Stimulated activated naive CD4-positive, alpha-beta T cell treated with Interleukin-2 at 50 U/mL for 16 hours (primary cell): ENCODE results near the gene MYH9.
A peak's percentile ranks its signal among the peaks of the same experiment; 100 is the strongest.

Source experiments
- DNase-seq: peaks from one replicate; lab custom pipeline; 2025; lab: John Stamatoyannopoulos, UW

MYH9 gene

DNA sequence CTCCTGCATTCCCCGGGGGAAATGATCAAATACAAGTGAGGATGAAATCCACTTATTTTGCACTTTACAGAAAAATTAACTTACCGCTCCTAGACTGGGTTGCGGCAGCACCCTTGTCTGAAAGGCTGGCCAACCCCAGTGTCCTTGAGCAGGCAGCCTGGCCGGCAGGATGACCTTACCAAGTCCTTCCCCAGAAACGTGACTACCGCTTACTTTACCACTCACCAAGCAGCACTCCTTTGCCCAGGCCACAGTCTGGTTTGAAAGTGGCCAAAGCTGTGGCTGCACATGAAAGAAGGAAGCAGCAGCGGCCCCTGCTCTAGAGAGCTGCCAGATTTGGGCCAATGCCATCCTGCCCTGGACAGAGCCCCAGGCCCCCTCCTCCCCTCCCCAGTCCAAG, 20.3 kb downstream of the MYH9 start:
- DNase-seq: no peak

DNA sequence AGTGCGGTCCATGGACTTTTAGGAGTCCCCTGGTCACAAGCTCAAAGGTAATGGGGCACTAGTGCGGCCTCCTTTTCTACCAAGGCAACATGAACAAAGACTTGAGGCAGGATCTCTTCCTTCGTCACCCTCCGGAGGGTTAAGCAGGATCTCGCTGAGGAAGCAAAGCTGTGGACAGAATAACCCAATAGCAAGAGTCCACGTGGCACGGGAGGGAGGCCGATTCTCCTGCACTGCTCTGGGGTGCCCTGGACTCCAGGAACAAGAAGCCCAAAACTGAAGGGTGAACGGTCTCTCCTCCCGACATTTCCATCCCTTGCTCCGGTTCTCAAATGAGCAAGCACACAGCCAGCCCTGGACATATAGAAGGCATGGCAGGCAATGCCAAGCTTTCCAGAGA, 20.7 kb downstream of the MYH9 start:
- no peak for DNase-seq

DNA sequence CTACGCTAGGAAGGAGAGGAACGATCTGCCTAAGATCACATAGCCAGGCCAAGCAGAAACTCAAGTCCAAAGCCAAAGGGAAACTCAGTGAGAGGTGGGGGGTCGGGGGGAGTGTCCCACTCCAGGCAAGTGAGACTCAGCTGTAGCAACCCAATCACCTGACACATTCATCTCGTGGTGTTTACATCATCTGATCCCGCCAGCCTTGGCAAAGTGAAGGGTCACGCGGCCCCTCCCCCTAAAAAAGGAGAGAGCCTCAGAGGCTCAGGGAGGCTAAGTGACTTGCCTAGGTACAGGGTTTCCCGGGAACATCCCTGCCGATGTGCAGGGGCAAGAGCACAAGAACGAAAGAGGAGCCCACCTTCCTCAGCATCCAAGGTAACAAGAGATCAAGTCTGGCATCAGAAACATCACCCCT, 21.5 kb downstream of the MYH9 start:
- no peak for DNase-seq

DNA sequence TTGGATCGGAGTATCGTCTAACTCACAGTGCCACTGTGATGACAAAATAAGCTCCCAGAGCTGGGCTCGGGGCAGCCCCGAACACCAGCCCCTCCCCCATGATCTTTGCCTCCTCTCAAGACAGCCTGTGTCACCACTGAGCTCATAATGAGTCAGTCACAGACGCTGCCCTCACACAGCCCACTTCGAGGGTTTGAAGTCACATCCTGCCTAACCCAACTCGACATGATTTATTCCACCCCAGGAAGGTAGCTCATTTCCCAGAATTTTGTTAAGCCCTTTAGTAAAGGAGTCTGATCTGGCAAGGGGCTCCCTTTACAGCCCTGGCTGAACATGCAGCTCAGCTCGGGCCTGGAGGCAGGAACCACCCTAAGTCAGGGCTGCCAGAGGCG, 22.8 kb downstream of the MYH9 start:
- DNase-seq: peak; percentile 92

DNA sequence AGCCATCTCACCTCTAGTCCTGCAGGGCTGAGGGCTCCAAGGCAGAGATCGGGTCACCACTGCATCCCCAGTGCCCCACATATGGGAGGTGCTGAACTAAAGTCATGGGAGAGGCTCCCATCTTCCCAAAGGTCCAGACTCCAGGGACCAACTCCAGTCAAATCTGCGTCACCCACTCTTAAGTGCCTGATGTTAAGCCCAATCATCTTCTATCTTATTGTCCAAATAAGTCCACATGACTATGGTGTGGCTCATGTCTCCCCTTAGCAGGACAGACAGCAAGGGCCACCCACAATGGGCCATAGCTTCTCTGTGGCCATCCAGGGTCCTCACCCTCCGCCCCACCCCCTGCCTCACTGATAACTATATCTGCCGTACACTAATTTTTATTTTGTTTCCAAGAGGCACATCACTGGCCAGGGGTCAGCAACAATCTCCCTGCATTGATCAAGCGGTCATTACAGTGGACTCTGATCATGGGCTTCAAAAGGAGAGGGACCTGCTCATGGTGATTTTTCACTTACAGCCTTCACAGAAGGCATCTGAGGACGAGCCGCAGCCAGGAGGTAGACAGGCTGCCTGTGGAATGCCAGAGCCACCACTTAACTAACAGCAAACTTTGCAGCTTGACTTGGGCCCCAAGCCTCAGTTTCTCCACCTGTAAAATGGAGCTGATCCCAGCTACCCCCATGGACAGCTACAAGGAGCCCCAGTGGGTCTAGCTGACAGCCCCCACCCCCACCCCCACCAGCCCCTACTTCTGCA, 23.3 kb downstream of the MYH9 start:
- no peak for DNase-seq

DNA sequence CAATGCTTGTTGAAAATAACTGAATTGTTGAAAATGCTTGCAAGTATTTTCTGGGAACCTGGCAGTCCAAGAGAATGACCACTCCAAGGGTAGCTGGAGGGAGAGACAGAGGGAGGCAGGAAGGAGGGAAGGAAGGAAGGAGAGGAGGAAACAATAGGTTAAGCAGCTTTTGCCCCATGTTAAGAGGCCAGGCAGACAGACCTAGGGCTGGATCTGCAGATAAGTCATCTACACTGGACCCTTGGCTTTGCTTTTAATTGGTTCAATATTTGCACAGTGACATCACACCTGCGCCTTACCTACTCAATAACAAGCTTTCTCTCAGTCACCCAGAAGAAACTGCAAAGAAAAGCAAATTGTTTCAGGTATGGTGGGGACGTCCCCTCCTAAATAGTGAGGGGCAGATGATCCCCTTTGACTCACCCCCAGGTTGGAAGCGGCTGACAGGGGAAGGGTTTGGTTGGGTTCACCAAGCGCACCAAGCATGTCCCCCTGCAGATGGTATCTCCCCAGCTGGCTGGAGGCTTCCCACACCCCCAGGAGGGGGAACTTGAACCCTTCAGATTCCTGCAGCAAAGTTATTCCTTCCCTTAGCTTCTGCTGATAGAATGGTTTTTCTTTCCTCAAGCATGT, 24.3 kb downstream of the MYH9 start:
- no peak for DNase-seq

DNA sequence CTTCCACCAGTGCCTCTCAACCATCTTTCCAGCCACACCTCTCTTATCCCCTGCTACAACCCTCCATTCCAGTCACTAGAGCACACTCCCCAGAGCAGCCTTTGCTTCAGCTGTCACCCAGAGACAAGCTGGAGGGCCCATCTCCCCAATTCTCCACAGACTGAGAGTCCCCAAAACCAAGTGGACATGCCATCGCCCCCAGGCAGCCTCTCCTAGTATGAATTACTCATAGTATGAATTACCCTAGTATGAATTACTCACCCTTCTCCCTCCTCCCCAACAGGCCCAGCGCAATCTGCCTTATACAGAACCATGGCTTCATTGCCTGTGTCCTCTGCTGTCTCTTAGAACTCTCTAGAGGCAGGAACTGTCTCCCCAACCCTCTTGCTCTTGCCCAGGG, 24.8 kb downstream of the MYH9 start:
- DNase-seq: peak; percentile 57

DNA sequence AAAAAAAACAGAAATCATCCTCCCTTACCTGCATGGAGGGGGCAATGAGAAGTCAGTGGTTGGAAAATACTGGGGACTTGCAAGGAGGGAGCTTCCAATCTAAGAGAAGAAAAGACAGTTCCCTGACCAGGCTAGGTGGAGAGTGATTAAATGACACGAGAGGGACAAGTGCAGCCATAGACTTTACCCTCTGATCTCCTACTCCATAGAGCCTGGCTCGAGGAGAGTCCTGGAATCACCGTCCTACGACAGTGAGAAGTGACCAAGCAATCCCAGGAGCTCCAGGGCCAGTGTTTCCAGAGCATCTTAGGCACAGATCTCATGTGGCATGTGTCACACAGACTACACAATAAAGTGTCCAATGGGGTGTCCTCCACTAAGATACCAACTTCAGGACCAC, 25.7 kb downstream of the MYH9 start:
- DNase-seq: no peak

DNA sequence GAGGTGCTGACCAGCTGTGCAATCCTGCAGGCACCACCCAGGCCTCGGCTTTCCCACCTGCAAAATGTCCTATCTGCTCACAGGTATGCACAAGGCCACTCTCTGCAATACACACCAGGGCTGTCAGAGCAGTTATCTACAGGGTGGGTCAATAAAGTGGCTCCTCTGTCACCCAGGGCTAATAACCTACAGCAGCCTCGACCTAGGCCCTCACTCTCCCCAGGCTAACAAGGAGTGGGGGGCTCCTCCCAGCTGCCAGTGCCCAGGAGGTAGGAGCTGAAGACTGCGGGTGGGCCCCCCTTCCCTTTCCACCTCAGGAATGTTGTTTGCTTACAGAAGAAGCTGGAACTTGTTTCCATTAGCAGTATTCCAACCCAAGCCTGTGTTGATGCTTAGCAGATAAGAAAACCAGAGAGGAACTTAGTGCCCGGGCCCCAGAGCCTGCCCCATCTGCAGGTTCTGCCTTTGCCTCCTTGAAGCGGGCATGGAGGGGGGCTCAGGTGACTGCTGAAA, 26.8 kb downstream of the MYH9 start:
- DNase-seq: no peak

DNA sequence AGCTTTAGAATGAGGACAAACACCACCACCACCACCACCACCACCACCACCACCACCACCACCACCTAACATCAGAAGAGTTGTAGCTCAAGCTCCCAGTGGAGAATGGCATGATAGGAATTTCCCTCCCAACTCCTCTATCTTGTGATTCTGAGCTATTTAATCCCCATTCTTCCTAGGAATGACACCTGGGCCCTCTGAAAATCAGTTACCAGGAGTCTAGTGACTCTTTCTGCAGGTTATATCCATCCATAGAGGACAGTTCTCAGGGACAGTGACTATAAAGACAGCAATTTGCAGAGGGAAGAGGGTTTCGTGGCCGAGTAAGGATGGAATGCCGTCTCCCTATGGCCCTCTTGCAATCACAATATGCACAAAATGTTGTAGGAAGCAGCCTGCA, 27.8 kb downstream of the MYH9 start:
- no peak for DNase-seq

DNA sequence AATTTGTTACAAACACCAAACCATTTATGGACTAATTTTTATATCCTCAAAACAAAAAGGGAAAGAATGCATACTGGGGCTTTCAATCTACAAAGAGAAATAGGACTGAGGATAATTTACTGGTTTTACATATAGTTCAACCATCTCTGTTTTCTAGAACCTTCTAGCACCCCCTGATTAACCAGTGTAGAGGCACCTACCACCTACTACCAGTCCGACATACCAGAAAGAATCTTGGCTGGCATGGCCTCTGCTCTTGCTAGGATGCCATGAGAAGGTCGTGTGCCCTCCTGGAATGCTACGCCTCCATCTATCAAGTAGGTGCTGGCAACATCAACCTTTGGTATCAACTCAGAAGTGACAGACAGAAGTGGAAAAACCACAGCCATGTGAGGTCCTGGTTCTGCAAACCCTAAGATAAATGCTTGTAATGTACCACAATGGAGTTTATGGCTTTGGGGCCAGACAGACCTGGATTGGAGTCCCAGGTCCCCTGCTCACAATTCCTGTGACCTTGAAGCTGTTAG, 28.2 kb downstream of the MYH9 start:
- DNase-seq: no peak

DNA sequence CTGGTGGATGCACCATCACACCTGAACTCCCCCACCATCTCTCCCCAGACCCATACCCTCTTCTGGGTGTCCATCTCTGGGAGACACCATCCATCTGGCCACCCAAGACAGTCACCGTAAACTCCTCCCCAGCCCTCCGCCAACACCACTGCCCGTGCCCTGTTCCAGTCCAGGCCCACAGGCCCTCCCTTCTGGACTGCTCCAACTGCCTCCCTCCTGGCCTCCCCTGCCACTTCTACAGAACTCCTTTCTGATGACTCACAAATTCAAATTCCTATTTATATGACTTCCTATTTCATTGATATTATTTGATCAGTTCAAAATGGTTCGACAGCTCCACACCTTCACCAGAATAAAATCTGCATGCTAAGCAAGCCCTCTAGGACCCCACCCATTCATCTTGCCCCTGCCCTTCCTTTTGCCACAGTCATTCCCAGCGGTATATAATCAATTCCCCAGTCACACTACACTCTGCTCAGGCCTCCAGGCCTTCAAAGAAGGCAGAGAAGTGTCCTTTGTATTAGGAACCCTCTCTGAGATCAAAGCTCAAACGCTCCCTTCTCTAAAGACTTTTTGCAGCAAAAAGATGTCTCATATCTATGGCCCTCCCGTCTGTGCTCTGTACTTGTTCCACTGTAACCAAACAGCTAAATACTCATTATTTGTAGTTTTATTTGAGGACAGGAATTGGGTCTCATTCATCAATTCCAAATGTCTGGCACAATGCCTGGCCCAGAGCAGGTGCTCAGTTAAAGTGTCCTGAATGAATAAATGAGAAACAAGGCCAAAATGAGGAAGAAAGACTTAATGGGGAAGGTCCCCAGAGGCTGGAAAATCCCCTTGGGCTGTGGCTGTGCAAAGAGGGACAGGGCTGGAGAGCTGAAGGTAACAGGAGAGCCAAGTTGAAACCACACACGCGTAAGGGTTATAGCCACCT, 29.0 kb downstream of the MYH9 start:
- no peak for DNase-seq

DNA sequence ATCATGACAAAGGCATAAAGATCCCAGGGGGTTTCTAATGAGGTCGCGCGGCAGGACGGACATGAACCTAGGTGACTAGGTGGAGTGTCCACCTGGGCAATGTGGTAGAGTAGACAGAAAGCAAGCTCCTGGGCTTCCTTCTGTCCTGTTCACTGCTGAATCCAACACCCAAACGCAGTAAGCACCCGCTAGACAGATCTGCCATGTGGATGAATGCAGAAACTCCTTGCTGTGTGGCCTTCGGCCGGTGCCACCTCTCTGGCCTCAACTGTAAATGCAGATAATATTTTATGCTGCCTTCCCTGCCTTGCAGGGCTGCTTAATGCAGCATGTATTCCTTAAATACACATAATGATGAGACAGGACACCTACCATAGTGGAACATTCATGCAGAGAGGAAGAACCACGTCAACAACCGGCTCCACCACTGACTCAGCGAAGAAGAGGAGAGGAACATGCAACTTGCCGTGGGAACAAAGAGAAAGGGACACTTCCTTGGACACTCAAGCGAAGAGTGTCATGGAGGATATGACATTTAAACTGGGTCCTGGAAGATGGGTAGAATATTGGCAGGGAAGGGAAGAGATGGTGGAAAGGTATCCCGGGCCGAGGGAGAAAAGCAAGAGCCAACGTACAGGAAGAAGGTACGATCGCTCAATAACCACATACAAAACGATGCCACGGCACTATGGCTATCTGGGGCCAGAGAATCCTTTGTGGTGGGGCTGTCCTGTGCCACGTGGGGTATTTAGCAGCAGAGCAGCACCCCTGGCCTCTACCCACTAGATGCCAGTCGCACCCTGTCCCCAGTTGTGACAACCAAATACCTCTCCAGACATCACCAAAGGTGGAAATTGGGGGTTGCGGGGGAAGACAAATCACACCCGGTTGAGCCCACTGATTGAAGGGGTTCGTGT, 30.8 kb downstream of the MYH9 start:
- peak; percentile 51 for DNase-seq

DNA sequence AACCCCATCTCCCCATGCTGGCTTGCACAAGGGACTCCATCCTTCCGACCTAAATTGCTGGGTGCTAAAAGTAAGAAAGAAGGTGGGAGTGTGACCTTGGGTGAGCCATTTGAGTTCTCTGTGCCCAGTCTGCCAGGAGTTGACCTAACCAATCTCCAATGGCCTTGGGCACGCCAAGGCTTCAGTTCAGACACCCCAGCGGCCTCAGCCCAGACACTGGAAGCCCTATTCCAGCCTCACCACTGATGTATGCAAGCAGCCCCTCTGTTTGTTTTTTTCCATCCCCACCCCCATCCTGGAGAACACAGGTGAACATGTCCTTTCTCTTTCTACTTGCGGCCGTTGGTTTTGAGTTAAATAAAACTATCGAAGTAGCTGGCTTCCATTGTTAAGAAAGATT, 31.9 kb downstream of the MYH9 start:
- DNase-seq: no peak

DNA sequence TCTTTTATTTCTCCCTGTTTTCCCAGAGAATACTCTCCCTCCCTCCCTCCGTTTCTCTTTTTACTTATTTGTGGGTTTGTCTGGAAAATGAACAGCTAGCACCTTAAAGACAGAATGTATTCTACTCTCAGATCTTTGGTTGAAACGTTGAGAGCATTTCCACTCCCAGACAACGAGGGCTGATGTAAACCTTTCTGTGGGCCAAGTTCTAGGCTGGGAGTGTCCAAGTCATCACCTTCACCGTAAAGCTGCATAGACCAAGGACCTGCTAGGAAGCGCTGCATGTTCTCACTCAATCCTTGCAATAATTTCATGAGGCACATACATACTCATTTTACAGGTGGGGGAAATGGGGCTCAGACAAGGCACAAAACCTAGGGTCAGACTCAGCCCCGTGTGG, 32.4 kb downstream of the MYH9 start:
- no peak for DNase-seq

DNA sequence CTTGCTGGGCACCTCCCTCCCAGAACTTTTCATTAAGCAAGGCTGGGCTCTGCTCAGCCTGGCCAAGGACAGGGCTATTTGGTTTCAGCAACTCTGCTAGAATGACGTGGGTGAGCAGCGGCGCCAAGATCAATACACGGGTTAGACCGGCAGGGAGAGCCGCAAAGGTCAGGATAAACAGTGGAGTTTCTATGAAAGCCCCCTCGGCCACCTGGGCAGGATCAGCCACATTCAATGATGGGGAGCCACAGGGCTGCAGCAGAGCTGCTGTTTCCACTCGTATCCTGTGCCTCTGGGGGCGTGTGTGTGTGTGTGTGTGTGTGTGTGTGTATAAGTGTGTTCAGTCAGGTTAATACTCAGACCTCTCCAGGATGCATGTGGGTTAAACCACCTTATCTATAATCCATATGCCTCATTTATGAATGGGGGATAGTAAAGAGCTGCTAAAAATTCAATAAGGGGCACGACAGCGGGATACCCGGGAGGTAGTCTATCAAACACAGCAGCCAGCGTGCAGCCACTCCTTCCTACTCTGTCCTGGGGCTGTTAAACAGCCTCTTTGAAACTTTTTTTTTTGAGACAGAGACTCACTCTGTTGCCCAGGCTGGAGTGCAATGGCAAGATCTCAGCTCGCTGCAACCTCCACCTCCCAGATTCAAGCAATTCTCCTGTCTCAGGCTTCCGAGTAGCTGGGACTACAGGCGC, 34.8 kb downstream of the MYH9 start:
- peak; percentile 30 for DNase-seq

DNA sequence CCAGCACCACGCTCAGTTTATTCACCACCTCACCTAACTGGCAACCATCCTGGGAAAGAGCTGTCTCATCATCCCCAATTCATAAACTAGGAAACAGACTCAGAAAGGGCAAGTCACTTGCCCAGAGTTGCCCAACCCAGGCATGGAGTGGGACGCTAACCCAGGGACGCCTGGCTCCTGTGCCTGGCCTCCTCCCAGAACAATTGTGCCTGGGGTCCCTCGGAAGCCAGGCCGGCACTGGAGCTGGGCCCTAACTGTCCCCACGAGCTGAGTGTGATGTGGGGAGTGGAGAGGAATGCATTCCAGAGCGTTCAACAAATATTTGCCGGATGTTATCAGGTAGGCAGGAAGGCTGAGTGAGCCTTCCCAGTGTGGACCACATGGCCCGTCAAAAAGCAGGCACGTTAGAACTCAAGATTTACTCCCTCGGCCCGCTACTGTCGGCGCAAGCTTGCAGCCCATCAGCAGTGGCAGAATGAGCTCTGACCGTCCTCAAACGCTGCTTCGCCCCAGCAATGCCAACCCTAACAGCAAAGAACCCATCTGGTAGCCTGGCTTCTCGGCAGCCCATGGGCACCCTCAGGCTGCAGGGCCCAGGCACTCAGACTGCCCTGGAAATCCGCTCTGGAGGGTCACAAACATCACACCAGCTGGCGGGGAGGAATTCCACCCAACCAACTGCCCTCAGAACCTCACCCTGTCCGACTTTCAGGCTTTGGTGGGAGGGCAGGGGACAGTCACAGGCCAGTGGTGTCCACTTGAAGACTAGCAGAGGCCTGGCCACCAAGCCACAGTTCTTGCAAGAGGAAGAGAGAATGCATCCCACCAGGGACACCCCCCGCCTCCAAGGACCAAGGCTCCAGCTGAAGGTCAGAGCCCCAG, 35.6 kb downstream of the MYH9 start:
- DNase-seq: no peak

DNA sequence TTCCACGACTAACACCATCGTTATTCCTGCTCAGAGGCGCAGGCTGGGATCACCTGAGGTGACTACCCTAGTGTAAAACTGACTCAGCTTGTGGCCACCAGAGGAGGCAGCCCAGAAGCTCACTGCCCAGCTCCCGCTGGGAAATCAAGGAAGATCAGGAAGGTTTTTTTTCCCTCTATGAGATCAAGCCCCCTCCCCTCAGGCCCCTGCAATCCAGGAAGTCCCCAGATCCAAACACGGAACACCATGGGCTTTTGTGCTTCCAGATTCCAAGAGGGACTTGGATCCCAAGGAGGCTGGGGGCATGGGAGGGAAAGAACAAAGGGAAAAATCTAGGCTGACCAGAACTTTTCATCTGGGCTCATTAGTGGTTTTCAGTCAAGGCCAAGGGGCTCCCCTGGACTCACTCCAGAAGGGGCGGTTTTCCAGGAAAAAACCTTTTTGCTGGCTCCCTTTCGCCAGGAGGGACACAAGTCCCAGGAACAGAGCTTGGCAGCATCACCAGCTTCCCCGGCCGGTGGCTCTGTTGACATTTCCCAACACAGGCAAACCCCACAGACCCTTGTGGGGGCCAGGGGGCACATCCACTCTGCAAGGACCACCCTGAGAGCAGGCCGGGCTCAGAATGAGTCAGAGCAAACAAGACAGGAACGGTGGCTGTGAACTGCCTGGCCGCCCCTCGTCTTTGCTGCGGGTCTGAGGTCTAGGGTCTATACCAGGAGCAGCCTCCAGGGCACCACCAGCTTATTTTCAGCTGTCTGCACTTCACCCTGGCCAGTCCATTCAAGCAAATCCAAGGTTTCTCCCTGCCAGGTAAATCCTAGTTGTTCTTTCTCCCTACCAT, 36.8 kb downstream of the MYH9 start:
- DNase-seq: no peak

DNA sequence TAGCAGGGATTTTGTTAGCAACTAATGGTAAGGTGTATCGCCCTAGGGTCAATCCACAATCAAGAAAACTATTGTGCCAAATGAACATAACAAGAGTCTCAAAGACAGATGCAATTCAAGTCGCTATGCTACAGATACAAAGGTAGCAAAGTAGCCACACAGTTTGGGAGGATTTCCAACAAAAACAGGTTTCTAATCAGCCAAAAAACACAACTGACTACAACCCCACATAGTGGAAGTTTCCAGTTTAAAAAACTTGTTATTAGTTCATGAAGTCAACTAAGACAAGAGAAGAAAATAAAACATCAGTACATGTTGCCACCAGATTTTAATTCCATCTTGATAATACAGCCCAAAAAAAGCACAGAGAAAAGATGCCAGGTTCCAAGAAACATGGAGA, 38.0 kb downstream of the MYH9 start:
- DNase-seq: no peak
